HG03354 (cell line): Measurements from ENCODE around the gene CAV2.
"Not testable (repeated sequence)": the region's sequence is repeated elsewhere in the genome, so short reads cannot be mapped to it uniquely, and the experiment has no call there.

Source experiments
- ATAC-seq: cut with Tn5 transposase; IDR thresholded peaks from one replicate; pipeline ENCODE4 v1.9.1; 2021; ENCODE audit warnings: mild to moderate bottlenecking; ENCODE audit not compliant: unreplicated experiment, poor library complexity, severe bottlenecking

Gene CAV2

GRCh38 chr7:116499168-116500077, at the start of gene CAV2:
CAV2 (plus strand) TSS chr7:116499738; CDS start chr7:116499782, 44 bp downstream.
- ATAC-seq: peak; percentile 59

- no peak for ATAC-seq
Measured at GRCh38 chr7:116449950-116450349, 49.6 kb upstream of the CAV2 start.

- ATAC-seq: no peak
Measured at GRCh38 chr7:116451957-116452729, 47.4 kb upstream of the CAV2 start.

- no peak for ATAC-seq
Measured at GRCh38 chr7:116454377-116454776, 45.2 kb upstream of the CAV2 start.

- no peak for ATAC-seq
Measured at GRCh38 chr7:116455009-116455408, 44.5 kb upstream of the CAV2 start.

- no peak for ATAC-seq
Measured at GRCh38 chr7:116455499-116455898, 44.0 kb upstream of the CAV2 start.

- ATAC-seq: no peak
Measured at GRCh38 chr7:116461500-116461899, 38.0 kb upstream of the CAV2 start.

GRCh38 chr7:116463956-116464355, 35.6 kb upstream of the CAV2 start:
- ATAC-seq: no peak

- ATAC-seq: no peak
Measured at GRCh38 chr7:116464375-116464774, 35.2 kb upstream of the CAV2 start.

GRCh38 chr7:116465125-116465524, 34.4 kb upstream of the CAV2 start:
- no peak for ATAC-seq

- no peak for ATAC-seq
Measured at GRCh38 chr7:116468534-116468933, 31.0 kb upstream of the CAV2 start.

- ATAC-seq: no peak
Measured at GRCh38 chr7:116477625-116478024, 21.9 kb upstream of the CAV2 start.

- no peak for ATAC-seq
Measured at GRCh38 chr7:116478834-116479233, 20.7 kb upstream of the CAV2 start.

- ATAC-seq: no peak
Measured at GRCh38 chr7:116483271-116483942, 16.1 kb upstream of the CAV2 start.

GRCh38 chr7:116484389-116484788, 15.1 kb upstream of the CAV2 start:
- ATAC-seq: not testable (repeated sequence)

- ATAC-seq: no peak
Measured at GRCh38 chr7:116487907-116488521, 11.5 kb upstream of the CAV2 start.

- ATAC-seq: no peak
Measured at GRCh38 chr7:116490351-116490750, 9.2 kb upstream of the CAV2 start.

GRCh38 chr7:116491887-116492653, 7.5 kb upstream of the CAV2 start:
- ATAC-seq: no peak

- no peak for ATAC-seq
Measured at GRCh38 chr7:116492654-116493109, 6.9 kb upstream of the CAV2 start.
